ENCODE measurements around the gene TLE1.
"Not testable (repeated sequence)": the region's sequence is repeated elsewhere in the genome, so short reads cannot be mapped to it uniquely, and the experiment has no call there.

The TLE1 gene

GRCh38 chr9:81652058-81652687 is 37.2 kb downstream of the TLE1 start:
- no peak for DNase-seq (ENCODE audit: low spot score)

- no peak for DNase-seq (ENCODE audit: low spot score)
Observed at GRCh38 chr9:81650586-81651515, 38.5 kb downstream of the TLE1 start.

- no peak for DNase-seq (ENCODE audit: low spot score)
Observed at GRCh38 chr9:81649475-81650240, 39.7 kb downstream of the TLE1 start.

DNA sequence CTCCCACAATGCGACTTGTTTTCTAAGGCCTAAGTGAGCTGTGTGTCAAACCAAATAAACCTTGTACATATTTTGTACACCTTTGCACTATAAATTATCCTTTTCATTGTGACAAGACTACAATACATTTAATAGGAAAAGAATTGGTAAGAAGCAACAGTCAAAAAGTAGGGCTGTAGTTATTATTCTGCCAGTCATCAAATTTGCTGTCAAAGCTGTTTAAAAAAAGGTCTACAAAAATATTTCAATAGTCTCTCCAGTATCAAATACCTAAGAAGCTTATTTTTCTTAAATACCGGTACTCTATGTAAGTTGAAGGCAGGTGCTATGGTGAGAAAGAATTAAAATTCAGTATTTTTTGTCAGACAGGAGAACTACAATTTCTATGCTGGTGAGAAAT is 40.5 kb downstream of the TLE1 start:
- no peak for DNase-seq (ENCODE audit: low spot score)

GRCh38 chr9:81646337-81646736 is 43.0 kb downstream of the TLE1 start:
- DNase-seq (ENCODE audit: low spot score), result no peak

- not testable (repeated sequence) for DNase-seq (ENCODE audit: low spot score)
Observed at GRCh38 chr9:81644513-81644912, 44.8 kb downstream of the TLE1 start.

DNA sequence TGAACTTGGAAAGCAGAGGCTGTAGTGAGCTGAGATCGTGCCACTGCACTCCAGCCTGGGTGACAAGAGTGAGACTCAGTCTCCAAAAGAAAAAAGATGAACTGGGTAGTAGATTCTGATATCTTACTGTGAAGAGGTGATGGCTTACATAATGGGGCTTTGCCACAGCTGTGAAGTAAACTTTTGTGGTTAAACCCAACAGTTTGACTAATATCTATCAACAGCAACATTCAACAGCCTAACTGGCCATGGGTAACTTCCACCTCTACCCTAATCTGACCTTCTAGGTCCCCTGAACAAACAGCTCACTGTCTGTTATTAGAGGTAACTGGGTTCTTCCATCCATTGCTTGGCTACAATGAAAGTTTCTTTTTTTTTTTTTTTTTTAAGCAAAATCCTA is 52.1 kb downstream of the TLE1 start:
- DNase-seq (ENCODE audit: low spot score), result no peak

- no peak for DNase-seq (ENCODE audit: low spot score)
Observed at GRCh38 chr9:81636255-81636599, 53.1 kb downstream of the TLE1 start.

- DNase-seq (ENCODE audit: low spot score), result no peak
Observed at GRCh38 chr9:81635521-81636254, 53.7 kb downstream of the TLE1 start.

DNA sequence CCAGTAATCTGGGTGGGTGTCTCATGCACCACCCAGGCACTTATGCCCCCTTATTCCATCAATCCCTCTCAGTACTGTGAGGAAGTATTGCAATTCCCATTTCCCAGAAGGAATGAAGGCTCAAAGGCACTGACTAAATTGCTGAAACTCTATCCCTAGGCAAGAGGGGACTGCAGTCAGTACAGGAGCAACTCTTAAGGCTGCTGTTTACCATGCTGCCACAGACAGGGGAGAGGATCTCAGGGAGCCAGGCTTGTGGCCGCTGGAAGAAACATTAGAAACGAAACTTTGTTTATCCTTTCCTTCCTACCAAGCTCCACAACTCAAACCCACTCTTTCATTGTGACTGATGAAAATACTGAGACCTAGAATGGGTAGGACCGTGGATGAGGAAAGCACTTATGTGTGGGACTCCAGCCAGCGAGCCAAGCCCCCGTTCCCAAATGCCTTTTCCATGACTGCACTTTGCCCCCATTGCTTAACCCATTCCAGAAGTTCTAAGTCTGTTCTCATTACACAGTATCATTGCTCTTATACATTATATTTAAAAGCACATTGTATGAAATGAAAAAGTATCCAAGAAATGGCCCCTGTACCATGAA is 54.3 kb downstream of the TLE1 start:
- DNase-seq (ENCODE audit: low spot score), result no peak

- no peak for DNase-seq (ENCODE audit: low spot score)
Observed at GRCh38 chr9:81633952-81634854, 55.1 kb downstream of the TLE1 start.

GRCh38 chr9:81632599-81632998 is 56.7 kb downstream of the TLE1 start:
- DNase-seq (ENCODE audit: low spot score), result no peak

- DNase-seq (ENCODE audit: low spot score), result no peak
Observed at GRCh38 chr9:81631218-81631745, 58.1 kb downstream of the TLE1 start.

- DNase-seq (ENCODE audit: low spot score), result no peak
Observed at GRCh38 chr9:81629440-81629839, 59.9 kb downstream of the TLE1 start.

GRCh38 chr9:81628897-81629296 is 60.5 kb downstream of the TLE1 start:
- DNase-seq (ENCODE audit: low spot score), result no peak

GRCh38 chr9:81627481-81627880 is 61.9 kb downstream of the TLE1 start:
- no peak for DNase-seq (ENCODE audit: low spot score)

- no peak for DNase-seq (ENCODE audit: low spot score)
Observed at GRCh38 chr9:81626511-81626910, 62.8 kb downstream of the TLE1 start.

DNA sequence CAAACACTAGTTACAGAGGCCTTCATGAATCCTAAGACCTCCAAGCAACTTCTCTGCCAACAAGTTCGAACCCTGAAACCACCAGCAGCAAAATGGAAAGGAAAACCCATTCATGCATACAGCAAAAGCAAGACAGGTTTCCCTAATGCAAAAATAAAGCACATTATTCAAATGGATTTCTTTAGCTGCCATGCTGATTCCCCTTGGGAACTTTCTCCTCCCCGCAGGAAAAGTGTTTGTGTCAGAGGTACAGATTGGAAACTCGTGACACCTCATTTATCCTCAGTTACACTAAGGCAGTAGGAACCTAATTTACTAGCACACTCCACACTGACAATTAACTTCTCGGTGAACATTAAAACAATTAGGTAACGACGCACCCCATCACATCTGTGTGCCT is 63.4 kb downstream of the TLE1 start:
- DNase-seq (ENCODE audit: low spot score), result no peak

DNA sequence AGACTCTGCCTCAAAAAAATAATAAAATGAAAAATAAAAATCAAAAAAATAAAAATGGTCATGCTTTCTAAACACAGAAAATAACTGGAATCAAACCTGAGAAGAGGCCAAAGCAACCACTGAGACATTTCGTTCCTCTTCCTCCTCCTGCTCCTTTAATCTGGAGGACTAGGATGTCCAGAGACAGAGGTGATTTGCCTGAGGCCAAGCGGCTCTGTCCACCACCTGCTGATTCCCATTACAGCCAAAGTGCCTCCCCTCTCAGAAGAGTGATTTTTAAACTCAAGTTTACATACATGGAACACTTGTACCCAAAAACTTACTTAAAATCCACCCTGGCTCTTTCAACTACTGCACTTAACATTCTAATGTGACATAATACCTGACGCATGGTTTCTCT is 65.6 kb downstream of the TLE1 start:
- no peak for DNase-seq (ENCODE audit: low spot score)

- DNase-seq (ENCODE audit: low spot score), result no peak
Observed at GRCh38 chr9:81622471-81623255, 66.7 kb downstream of the TLE1 start.
